ENCODE data around the gene MVB12B.
A peak's percentile ranks its signal among the peaks of the same experiment; 100 is the strongest.

MVB12B gene

DNA sequence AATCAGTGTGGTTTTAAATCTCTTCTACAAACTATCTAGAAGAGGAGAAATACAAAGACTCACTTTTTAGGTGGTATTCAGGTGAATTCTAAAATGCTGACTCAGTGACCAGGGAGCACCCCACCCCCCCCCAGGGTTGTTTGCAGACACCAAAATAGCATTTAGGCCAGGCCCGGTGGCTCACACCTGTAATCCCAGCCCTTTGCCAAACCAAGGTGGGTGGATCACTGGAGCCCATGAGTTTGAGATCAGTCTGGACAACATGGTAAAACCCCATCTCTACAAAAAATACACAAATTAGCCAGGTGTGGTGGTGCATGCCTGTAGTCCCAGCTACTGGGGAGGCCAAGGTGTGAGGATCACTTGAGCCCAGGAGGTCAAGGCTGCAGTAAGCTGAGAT lies 168.1 kb downstream of the MVB12B start:
- no peak for DNase-seq (ENCODE audit: low spot score)

GRCh38 chr9:126495411-126496180 lies 169.0 kb downstream of the MVB12B start:
- no peak for DNase-seq (ENCODE audit: low spot score)

DNA sequence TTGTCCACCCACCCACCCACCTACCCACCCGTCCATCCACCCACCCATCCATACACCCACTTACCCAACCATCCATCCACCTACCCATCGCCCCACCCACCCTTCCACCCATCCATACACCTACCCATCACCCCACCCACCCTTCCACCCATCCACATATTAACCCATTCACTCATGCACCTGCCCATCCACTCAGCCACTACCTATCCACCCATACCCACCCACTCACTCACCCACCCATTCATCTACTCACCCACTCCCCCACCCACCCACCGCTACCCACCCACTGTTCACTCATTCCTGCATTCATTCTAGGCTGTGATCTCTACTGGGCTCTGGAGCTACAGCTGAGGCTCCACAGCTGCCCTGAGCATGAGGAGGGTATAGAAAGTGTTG lies 169.6 kb downstream of the MVB12B start:
- no peak for DNase-seq (ENCODE audit: low spot score)

DNA sequence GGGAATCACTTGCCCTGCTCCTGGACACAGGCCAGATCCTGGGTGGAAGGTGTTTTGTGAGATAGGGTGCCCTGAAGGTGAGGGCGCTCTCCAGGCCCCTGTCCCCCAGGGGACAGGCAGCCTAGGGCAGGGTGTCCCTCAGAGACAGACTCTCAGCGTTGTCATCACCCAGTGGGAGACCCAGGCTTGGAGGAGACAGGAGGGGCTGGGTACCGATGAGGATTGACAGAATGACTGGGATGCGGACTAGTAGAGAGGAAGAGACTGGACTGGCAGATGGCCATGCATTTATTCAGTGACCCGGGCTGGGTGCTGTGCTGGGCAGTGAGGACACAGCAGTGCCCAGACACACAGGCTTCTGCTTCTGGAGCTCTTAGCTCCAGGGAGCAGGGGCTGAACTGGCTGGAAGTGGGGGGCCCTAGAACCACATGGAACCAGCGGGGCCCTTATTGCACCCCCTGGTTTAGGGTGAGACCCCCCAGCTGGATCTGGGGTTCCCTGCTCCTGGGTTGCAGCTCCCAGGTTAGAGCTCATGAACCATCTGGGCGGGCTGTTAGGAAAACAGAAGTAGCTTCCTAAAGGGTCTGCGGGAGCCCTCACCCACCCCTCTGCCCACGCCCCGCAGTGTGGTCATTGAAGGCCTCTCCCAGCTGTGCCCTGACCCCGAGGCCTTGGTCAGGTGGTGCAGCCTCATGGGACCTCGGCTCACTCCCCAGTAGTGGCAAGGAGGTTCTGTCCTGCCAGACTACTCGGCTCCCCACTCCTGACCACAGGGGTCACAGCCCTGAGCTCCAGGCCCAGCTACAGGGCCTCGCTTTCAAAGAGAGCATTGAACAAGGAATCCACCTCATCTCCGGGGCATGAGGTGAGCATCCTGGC lies 170.4 kb downstream of the MVB12B start:
- DNase-seq (ENCODE audit: low spot score): no peak

DNA sequence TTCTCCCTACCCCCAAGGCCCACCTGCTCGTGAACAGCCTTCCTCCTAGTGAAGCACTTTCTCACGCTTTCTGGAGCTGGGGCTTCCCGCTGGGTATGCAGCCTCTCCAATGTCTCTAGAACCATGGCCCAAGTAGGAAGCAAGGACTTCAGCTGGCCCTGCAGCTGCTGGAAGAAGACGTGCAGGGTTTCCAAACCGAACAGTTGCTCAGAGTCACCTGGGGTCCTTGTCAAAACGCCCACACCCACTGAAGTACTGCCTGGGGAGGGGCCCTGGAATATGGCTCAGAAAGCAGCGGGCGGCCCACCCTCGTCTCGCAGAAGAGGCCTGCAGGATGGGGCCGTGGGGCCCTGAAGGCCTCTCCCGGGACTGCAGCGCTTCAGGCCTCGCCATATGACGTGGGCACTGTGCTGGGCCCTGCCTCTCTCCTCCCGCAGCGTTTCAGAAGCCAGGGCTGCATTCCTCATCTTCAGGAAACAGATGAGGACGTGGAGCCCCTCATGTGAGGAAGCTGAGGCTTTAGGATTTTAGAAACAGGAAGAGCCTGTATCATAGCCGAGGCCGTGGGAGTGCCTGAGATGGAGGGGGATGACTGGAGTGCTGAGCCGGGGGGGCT lies 171.1 kb downstream of the MVB12B start:
- DNase-seq (ENCODE audit: low spot score): no peak

DNA sequence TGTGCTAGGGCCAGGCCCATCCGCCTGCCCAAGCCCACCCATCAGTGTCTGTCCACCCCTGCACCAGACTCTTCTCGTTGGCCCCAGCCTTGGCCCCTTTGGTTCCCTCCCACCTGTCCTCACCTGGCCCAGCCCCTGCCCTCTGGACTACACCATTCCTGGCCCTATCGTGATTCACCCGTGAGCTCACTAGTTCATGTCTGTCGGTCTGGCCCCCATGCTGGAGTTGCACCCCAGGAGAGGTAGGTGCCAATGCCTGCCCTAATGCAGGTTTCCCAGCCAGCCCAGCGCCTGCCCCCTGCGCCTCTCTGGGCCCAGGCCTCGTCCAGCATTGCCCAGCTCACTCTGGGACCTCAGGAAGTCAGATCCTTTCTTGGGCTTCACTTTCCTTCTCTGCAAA lies 171.7 kb downstream of the MVB12B start:
- DNase-seq (ENCODE audit: low spot score): no peak

DNA sequence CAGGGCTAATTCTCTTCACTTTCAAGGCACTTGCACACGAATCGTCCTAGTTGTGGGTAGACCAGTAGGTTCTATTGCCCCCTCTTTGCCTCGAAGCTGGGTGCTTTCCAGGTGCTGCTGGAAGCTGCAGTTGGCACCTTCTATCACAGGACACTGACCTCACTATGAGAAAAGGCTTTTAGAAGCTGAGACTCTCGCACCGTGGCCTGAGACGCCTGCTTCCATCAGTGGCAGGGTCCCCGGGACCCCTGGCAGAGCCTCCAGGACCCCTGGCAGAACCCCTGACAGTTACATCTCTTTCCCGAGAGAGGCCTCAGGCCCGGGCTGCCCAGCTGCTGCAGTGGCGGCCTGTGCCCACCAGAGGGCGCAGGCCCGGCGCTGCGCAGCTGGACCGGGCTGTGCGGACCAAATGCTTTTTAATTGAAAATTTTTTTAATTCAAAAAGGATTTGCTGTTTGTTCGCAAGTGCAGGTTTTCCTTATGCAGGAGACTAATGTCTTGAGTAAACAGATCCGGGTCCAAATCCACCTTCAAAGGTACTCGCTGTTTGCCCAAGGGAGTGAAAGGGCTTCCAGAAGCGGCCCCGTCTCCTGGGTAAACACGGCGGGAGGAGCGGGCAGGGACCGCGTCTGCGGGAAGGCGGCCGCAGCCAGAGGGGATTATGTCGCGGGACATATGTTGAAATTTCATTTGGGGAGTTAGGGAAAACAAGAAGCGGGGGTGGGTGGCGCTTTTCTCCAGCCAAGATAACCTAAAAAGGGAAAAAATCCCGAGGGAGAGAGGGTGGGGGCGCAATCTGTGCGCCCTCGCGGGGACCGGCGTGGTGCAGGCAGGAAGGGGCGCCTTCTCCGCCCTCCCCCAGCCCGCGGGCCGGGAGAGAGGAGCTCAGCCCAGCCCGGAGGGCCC lies 172.6 kb downstream of the MVB12B start:
- DNase-seq (ENCODE audit: low spot score): peak; percentile 85

DNA sequence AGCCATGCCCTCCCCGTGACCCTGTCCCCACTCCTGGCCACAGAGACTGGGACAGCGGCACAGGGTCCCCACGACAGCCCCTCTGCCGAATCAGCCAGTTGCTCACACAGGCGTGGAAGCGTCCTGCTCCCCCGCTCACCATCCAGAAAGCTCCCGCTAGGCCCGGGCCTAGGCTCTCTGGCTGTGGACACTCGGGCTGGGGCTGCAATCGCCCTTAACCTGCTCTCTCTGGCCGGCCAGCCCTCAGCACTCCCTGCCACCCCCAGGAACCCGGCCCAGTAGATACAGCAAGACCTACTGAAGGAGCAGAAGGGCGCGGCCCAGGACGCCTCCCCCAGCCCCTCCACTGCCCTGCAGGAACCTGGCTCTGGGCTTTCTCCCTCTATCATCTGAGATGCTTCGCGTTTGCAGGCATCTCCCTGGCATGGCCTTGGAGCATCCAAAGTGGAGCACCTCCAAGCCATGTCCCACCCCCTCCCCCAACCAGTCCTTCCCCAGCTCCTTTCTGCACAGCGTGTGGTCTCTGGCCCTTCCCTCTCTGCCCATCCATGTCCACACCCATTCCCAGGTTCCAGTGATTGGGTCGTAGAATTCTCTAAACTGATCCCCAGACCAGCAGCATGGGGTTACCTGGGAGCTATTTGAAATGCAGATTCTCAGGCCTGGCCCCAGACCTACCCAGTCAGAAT lies 173.4 kb downstream of the MVB12B start:
- DNase-seq (ENCODE audit: low spot score): no peak

- DNase-seq (ENCODE audit: low spot score): peak; percentile 92
These were observed 174.2 kb downstream of the MVB12B start for GRCh38 chr9:126500600-126501382.

DNA sequence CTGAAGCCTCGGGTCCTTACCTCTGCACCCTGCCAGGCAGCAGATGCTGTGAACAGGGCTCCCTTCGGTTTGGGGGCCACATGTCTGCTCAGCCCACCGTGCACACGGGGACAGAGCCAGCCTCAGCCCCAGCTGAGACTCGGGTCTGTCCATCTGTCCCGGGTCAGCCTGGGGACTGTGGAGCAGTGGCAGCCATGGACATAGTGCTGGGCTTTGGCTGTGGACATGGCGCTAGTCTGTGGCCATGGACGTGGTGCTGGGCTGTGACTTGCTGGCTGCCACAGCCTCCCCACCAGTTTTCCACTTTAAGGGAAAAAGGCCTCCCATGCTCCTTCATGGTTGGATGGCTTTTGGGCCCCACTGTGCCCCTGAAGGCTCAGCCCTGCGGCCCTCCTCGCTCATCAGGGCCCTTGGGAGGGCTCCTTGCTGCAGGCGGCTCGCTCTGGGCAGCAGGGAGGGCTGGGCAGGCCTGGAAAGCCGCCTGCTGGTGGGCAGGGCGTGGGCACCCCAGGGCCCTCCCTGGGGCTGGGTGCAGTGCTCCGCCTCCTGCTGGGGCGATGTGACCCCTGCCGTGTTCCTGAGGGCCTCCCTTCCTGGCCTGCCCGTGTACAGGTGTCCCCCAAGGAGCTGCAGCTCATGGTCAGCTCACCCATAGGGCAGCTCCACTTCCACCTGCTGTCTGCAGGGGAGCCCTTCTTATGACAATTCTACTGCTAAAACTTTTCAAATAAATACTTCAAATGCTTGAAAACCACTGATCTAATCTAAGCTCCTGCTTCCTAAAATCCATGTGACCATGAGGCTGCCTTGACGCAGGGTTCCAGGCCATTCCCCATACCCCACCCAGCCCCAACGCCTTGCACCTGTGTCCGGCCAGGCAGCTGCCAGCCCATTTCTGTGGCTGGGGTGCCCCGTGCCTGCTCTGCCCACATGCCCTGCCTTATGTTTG lies 175.0 kb downstream of the MVB12B start:
- no peak for DNase-seq (ENCODE audit: low spot score)

DNA sequence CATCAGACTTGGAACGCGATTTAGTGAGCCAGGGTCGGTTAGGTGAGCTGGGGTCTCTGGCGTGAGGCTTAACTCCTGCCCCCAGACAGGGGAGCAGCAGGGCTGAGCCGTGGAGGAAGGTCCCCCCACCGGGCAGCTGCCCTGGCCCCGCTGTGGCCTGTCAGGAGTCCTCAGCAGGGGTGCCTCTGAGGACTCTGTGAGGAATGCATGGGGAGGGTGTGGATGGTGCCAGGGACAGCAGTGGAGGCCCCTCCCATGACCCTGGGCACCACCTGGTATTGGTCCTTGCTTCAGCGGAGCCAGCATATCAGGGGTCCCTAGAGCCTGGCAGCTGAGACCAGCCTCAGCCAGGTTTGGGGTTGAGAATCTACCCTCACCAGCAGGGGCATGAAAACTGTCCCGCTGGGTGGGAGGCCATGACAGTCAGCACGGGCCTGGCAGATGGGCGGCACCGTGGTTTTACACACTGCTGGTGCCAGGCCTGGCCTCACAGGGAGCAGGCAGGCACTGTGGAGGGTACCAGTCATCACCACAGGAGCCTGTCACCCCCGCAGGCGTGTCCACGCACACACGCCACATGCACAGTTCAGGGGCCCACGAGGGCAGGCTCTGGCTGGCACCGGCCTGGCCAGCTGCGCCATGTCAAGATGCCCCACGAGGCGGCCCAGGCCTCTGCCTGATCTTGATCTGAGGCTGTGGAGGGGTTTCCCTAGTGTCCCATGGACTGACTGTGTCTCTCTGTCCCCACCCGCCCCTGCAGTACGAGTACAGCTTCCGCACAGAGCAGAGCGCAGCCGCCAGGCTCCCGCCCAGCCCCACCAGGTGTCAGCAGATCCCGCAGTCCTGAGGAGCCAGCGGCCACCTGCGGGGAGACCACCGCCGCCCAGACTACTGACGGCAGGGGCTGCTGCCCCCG lies 176.0 kb downstream of the MVB12B start:
- DNase-seq (ENCODE audit: low spot score): no peak

- peak; percentile 41 for DNase-seq (ENCODE audit: low spot score)
These were observed 176.9 kb downstream of the MVB12B start for GRCh38 chr9:126503333-126504085.

DNA sequence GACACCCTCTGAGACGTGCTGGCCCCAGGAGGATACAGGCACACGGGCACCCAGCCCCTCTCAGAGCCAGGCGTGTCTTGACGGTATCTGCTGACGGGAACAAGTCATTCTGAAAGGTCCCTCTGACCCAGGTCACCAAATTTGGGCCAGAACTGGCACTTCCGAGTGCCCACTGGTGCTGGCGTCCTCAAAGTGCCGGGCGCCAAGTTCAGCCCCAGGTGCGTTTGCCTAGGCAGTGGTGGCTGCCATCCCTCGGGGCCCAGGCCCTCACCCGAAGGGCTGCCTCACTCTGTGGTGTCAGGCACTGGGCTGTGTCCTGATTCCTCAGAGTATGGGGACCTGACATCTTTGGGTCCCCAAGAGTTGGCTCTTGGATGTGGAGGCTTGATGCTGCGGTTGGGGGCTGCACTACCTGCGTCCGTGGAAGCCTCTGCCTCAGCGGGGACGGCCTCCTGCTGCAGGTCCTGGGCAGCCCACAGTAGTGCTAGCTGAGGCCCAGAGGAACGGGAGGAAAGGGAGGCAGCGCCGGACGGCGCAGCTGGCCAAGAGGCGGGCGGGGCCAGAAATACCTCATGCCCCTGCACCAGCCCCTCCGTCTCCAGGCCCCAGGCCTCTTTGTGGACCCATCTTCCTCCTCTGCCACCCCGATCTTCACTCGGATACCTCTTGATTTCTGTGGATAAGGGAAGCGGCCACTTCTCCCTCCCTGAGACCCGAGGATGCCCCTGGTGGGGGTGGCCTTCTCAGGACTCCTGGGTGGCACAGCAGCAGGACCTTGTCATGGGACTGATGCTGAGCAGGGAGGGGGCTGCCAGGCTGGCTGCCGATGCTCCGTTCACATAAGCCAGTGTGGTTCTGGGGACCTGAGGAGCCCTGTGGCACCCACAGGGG lies 177.7 kb downstream of the MVB12B start:
- no peak for DNase-seq (ENCODE audit: low spot score)

DNA sequence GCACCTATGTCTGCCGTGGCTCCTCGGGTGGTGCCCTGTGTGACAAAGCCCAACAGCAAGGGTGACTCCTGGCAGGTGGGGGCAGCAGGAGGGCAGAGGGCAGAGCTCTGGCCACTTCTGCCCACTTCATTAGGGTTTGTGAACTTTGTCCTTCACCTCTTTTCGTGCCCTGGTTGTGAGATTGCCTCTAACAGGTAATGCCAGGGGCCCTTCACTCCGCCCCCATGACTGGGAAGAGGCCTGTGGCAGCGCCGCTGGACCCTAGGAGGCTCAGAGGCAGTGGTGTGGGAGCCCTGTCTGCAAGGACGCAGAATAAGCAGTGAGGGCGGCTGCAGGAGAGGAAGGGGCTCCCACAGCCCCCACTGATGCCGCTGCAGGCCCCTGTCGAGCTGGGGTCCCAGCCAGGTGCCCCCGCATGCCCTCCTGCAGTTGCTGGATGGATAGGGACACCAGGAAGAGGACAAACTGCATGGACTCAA lies 178.4 kb downstream of the MVB12B start:
- no peak for DNase-seq (ENCODE audit: low spot score)

GRCh38 chr9:126505697-126506346 lies 179.2 kb downstream of the MVB12B start:
- no peak for DNase-seq (ENCODE audit: low spot score)
